NCI-H2196 (cell line): ENCODE results near the gene WIPF3.

Experiments
- DNase-seq: peaks from one replicate; lab custom pipeline; 2025; ENCODE audit not compliant: unreplicated experiment; lab: John Stamatoyannopoulos, UW

The WIPF3 gene, protein sequence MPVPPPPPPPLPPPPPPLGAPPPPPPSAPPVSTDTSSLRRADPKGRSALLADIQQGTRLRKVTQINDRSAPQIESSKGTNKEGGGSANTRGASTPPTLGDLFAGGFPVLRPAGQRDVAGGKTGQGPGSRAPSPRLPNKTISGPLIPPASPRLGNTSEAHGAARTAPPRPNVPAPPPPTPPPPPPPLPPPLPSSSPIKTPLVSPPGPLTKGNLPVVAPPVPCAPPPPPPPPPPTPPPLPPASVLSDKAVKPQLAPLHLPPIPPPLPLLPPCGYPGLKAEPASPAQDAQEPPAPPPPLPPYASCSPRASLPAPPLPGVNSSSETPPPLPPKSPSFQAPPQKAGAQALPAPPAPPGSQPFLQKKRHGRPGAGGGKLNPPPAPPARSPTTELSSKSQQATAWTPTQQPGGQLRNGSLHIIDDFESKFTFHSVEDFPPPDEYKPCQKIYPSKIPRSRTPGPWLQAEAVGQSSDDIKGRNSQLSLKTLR

DNA sequence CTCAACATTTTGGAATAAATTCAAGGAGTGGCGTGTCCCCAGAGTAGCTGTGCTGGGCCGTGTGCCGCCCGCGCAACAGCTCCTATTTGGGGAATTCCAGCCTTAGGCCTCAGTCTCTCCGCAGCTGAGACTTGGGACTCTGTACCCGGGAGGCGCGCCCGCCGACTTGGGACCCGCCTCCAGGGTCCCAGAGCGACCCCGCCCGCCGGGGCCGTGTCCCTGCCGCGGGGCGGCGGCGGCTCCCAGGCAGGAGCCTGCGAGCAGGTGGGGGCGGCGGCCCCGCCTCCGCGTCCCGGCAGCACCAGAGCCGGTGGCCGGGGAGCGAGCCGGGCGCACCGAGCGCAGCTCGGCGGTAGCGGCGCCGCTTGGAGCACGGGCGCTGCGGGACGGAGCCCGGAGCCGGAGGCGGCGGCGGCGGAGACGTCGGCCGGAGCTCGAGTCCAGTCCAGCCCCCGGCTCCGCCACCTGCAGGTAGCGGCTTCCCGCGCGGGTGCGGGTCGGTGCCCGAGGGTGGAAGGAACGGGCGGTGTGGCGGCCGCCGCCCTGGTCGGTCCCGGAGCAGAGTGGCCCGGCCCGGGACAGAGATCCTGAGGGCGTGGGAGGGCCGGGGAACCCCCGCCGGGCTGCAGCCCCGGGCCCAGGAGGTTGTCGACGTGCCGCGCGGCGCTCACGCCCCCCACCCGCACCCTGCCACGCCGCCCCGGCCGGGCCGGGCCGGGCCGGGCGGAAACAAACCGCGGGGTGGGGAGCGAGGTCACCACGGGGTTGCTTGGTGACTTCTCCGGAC lies at the start of gene WIPF3:
Gene WIPF3, plus strand, starts transcription at position 301 of the 787 bp plus-strand sequence. CDS start 28,217 bp downstream, outside the sequence.
- no peak for DNase-seq

DNA sequence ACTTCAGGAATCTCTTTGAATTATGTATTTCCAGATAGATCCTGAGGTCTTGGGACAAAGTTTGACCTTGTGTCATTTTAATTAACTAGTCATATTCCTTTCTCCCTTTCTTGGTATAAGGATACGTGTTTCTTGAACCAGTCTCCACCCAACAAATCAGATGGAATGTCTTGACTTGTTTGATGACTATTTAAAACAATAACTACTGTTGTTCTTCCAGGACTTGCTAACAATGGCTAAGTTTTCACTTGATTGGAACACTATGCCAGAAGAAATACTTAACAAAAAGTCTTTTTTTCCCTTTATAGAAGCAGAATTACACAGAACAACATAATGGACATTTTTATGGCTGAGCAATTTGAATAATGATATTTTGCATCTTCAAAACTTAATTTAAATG lies 43.0 kb upstream of the WIPF3 start:
- no peak for DNase-seq

DNA sequence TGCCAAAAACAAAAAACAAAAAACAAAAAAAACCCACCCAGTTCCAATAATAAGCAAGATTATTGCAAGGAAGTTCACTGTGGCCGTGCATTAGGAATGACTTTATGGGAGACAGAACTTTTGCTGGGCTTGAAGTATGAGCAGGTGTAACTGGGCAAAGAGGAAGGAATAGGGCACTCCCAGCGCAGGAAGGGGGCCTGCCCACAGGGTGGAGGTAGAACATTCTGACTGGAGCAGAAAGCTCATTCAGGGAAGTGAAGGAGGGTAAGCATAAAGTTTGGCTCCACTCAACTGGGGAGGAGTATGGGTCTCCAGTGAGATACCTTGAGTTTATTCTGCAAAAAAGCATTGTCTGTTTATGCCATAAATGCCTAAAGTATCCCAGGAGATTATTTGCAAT lies 42.1 kb upstream of the WIPF3 start:
- peak; percentile 3 for DNase-seq

DNA sequence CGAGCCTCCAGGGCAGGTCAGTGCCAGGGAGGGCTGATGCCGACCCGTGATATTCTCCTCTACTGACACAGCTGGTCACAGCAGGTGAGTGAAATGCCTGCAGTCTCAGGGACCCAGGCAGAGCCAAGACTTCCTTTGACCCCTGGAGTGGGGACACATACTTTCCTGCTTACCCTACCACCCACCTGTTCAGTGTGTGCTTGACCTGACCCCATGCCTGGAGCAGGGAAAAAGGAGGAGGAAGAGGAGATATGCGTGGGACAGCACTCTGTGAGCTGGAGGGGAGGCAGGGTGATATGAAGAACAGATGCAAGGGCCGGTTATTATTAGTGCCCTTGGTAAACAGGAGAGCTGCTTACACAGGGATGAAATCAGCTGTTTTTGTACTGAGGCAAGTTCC lies 40.8 kb upstream of the WIPF3 start:
- DNase-seq = no peak

DNA sequence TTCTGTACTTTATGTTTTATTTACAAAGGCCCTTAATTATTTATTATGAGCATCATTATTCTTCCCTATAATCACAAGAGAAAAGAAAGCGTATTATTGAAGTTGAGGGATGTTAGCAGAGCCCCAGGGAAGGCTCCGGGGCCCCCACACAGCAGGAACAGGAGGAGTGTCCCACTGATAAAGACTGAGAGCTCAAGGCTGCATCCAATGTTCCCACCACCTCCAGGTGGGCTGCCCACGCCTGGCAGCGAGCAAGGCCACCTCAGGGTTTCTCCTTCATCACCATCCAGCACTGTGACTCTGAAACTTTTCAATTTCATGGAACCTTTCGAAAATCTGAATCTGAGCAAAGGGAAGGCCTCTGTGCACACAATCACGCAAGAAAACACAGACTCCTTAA lies 35.9 kb upstream of the WIPF3 start:
- no peak for DNase-seq

DNA sequence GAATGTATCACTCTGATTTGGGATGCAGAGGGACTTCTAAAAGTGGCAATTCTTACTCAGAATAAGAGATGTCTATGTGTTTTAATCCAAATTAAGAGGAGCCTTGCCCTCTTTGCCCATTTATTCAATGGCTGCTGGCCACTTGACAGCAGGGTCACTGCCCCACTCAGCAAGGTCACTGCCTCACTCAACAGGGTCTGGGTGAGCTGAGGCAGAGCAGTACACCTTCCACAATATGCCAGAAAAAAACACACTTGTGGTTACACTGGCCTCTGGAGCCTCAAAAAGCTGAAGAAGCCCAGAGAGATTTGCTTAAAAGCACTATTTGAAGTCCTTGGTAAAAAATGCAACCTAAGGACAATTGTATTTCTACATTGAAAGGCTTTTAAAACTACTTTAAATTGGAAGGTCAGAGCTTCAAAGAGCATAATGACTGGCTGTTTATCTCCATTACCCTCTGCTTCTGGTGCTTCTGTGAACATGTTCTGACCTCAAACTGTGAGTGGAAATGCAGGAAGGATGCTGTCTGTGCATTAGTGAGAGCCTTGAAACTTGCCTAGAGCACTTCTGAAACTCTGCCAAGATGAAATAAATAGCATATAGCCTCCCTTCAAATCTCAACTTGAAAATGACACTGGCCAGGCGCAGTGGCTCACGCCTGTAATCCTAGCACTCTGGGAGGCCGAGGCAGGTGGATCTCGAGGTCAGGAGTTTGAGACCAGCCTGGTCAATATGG lies 35.1 kb upstream of the WIPF3 start:
- DNase-seq = no peak

DNA sequence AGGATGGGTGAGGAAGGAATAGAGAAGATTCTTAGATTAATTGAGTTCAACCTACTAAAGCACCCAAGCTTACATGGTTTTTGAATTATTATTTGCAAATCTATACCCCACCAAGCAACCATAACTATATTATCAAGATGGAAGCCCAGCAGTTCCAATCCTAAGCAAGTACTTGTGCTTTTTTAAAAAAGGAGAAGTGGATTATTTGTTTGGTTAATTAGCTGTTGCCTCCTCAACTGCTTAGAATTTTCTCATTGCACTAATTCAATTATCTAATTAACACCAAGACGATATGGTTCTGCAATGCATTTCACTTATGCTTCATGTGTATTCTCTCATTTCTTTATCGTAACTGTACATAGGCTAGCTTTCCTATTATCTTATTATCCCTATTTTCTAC lies 27.3 kb upstream of the WIPF3 start:
- no peak for DNase-seq

DNA sequence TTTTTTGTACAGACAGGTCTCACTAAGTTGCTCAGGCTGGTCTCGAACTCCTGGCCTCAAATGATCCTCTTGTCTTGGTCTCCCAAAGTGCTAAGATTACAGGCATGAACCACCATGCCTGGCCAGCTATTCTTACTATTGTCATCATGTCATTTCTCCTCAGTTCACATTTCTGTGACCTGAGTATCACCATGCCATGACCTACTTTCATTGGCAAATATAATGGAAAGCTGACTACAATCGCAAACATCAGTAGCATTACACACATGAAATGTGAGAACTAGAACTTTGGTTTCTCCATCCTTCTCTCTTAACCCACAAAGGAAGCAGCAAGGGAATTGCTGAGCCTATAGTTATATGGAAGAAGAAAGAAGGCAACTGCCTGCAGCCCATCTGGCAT lies 26.0 kb upstream of the WIPF3 start:
- DNase-seq = no peak

DNA sequence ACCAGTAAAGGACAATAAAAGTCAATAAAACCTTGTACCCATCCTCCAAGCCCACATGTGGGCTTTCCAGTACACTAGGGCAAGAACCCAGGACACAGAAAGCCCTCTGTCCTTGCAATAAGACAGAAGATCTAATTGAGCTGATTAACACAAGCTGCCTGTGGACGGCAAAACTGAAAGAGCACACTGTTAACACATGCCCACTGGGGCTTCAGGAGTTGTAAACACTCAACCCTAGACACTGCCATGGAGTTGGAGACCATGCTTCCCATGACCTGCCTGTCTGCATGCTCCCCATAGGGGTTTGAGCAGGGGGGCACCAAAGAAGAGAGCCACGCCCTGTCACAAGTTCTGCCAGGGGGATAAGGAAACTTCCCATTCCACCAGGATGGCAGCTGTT lies 22.6 kb upstream of the WIPF3 start:
- no peak for DNase-seq

DNA sequence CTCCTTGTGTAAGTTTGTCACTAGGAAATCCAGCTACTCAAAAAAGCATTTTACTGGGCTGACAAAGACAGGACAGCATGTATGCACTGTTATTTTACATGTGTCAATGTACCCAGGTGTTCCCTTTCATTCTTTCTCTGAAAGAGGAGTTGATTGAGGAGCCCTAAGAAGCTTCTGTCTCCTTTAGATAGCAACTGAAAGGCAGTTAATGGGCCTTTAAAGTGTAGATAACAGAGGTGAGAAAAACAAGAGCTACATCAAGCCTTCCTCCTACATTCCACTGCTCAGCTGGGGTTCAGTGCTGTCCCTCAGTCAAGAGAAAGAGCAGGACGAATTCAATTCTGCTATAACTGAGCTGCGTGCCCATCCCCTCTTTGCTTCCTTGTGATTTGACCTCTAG lies 12.8 kb upstream of the WIPF3 start:
- DNase-seq = no peak

DNA sequence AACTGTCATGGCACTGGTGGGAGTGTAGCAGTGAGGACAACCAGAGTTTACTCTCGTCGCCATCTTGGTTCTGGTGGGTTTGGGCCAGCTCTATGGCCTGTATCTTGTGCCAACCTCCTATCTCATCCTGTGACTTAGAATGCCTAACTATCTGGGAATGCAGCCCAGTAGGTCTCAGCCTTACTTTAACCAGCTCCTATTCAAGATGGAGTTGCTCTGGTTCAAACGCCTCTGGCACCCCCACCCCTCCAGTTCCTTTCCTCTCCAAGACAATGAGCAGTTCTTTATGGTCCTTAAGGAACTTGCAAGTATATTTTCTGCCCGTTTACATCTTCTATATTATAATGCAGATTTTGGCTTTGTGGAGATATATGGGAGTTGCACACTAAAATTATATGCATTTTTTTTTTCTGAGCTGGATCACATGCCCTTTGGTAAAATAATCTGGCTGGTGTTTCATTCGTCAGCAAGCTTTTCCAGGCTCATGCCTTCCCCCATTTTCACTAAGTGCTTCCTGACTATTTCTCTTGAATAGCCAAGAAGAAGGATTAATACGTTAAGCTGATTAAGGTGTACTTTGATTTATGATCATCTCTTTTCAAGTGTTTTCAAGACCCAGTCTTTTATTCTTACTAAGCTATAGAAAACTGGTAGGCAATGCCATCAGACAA lies 11.2 kb upstream of the WIPF3 start:
- DNase-seq = no peak

DNA sequence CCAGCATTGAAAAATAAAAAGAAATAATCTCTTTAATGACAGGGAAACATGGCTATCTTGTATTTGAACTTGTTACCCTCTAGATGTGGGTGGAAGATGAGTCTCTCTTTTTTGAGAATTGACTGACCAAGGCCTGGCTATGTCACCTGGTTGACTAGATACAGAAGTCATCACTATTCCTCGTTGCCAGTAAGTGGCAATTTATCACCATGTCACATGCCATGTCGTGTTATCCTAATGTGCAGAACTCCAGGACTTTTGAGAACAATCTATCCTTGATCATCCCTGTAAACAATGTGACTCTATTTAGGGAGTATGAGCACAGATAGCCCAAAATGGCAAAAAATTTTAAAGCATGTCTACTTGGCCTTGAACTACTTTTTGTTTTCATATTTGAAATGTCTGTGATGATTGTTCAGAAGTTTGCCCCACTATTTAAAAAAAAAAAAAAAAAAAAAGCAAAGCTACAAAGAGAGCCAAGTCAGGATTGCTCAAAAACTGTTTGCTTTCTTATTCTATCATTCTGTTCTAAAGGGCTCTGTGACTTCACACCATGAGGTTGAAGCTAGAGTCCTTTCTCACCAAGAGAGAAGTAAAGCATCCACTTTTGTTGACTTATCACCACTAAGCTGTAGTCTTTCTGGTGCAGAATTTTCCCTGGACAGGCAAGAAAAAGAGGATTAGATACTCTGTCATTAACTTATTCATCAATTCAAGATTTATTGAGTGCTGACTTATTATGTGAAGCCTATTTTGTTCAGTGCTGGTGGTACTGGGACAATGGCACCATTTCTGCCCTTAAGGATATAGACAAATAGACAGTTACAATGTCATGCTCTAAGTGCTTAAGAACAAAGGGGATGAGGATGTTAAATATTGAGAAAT lies 10.4 kb upstream of the WIPF3 start:
- no peak for DNase-seq

DNA sequence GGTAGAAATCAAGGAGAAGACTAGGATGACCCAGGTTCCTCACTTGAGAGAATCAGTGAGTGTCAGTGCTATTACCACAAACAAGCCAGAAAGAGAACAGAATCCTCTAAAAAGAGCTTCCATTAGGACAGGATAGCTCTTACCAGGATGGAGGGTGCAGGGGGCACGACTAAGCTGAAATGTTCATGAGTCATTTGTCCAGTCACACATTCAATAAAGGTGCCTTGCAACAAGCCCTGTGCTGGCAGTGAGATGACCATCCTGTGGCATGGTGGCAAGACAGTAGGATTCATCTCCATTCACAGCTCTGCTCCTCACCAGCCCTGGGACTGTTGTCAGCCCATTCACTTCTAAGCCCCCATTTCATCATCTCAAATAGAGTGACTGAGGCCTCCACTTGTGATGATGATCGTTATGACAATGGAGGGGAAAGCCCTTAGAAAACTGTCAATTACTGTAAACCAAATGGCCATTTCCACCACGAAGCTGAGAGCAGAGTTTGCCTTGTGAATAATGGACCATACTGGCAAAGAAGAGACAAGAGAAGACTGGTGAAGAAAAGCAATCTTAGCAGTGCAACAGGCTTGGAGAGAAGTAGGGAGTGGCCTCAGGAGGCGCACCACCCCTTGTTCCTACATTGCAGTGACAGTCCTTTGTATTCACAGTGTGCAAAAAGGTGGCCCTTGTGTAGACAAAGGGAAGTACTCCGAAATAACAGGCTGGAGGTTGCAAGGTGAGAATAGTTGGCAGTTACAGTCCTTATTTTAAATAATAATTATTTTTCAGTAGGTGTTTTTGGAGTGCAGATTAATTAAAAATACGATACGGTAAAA lies 9.0 kb upstream of the WIPF3 start:
- DNase-seq = no peak

DNA sequence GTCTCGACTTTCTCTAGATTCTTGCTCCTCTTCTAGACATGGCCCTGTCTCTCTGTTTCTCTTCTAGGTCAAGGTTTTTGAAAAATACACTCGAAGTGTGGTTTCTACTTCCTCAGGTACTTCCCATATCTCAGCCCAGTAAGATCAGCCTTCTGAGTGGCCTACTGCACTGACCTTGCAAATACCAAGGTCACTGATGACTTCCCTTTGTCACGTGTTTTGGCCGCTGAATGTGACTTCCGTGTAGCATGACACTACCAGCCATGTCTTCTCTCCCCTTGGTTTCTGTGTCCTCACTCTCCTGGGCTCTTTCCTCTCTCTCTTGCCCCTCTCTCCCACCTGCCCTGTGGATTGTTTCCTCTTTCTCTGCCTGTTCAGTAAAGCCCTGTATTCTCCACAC lies 7.9 kb upstream of the WIPF3 start:
- no peak for DNase-seq

DNA sequence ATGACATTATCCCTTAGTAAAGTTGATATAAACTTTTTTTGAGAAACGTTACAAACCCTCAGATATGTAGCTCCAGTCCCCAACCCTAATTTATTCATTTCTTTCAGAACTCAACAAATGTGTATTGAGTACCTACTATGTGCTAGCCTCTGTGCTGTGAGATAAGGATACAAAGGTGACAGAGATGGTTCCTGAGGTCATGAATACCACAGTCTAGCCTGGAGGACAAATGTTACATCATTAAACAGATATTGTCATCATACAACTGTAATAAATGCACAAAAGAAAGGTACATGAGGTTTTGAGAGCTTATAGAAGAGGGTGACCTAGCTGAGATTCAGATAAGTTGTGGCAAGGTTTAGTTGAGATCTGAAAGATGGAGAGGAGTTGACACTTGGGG lies 4.4 kb upstream of the WIPF3 start:
- DNase-seq = no peak

DNA sequence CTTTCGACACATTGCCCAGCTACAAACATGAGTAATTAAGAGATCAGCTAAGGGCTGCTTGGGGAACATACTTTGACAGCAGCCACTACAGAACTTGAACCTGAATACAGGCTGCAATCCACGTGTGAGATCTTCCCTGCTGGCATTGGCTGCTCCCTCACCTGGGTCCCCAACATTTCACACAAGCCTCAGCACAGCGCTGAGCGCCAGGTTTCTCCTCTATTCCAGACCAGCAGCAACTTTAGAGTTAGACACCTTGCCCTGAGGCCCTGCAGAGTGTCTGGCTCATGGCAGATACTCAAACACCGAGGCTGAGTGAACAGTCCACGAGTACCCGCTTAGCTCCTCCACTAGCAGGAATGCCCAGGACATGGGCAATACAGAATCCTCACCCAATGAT lies 1.3 kb upstream of the WIPF3 start:
- DNase-seq = no peak

DNA sequence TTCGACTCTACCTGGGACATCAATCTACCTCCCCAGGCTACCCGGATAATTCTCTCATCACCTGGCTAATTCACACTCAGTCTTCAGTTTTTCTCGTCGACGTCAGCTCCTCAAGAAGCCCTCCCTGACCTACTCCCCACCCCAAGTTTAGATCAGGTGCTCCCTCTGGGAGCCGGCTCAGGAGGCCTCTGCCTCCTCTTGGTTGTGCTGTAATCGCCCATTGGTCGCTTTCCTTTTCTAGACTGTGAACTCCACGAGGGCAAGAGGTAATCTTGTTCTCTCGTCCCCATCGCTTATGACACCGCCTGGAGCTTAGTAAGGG lies 461 bp upstream of the WIPF3 start:
- DNase-seq = no peak

DNA sequence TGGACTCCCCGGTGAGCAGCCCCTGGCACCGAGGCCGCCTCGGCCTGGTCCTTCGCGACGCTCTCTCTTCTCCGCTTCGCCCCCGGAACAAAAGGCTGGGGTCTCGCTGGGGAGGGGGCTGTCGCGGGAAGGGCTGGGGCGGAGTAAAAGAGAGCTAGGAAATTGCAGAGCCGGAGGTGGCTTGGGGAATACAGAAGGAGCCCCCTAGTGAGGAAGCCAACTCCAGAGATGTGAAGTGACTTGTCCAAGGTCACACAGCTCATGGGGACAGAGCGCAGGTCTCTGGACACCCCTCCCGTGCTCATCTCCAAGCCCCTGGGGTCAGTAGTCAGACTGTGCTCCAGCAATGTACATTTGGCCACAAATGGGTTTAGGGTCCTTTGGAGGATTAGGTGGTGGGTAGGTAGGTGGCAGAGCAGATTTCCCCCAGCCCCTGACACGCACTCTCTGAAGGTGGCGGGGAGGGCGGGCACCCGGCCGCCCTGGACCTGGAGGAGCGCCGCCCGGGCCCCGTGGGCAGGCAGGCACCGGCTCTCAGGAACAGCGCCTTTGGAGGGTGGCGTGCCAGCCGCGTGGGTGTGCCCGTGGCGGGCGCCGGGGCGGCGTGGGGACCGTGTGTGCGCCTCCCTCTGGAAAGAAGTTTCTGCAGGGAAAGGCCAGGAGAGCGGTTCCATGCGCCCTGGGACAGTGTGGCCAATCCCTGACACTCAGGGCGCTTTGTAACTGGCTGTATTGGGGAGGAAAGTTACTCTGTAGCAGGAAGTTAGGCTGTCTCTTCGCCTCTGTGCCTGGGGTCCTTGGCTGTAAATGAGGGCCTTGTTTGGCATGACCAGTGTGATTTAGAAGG lies 910 bp downstream of the WIPF3 start:
- no peak for DNase-seq
